Activated CD8-positive, alpha-beta memory T cell treated with anti-CD3 and anti-CD28 coated beads for 4 hours (primary cell): ENCODE measurements around the gene TXNDC11.

Source experiments
- DNase-seq, 2 donors: peaks; one replicate each; pipeline ENCODE4 v3.0.0-alpha.2; 2020; ENCODE audit warnings: low read depth in 2 of 2

The TXNDC11 gene

GRCh38 chr16:11658896-11659708 is 83.6 kb downstream of the TXNDC11 start:
- no peak for DNase-seq

- DNase-seq, result no peak
Measured at GRCh38 chr16:11657556-11657955, 85.1 kb downstream of the TXNDC11 start.

DNA sequence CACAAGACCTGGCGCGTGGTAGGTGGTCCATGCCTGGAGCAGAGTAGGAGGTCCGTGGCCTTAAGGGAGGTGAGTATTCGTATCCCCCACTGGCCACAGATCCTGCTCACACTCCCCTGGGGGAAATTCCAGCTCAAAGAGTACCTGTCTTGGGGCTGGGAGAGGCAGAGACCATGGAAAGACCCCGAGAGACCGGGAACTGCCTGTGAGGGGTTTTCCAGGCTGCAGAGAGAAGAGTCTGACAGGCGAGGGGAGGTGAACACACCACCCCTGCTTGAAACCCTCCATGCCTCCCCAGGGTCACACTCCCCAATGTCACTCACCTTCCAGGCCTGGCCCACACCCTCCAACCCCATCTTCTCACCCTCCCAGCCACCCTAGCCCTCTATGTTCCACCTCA is 87.0 kb downstream of the TXNDC11 start:
- no peak for DNase-seq

DNA sequence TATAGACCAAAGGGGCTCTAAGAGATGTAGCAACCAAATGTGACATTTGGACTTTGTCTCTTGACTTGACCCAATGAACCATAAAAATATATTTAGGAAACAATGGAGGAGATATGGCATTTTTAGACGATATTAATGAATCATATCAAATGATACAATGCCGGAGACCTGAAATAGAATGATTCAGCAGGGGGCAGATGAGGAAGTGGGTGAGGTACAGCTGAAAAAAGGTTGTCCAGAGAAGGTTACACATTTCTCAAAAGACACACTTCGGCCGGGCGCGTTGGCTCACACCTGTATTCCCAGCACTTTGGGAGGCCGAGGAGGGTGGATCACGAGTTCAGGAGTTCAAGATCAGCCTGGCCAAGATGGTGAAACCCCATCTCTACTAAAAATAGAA is 90.9 kb downstream of the TXNDC11 start:
- no peak for DNase-seq

- no peak for DNase-seq
Measured at GRCh38 chr16:11650641-11651591, 91.7 kb downstream of the TXNDC11 start.

GRCh38 chr16:11649276-11649675 is 93.4 kb downstream of the TXNDC11 start:
- DNase-seq, result no peak

DNA sequence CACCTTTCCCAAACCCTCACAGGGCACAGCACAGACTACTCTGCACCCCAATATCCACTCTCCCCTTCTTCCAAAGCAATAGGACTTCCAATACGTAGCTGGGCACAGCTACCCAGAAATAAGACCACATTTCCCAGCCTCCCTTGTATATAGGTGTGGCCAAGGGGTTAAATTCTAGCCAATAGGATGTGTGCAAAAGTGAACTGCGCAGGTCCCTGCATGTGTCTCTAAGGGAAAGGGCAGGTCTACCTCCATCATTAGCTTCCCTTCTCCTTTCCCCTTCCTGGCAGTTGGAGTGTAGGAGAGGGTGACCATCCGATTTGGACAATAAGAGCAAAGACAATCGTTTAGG is 99.9 kb downstream of the TXNDC11 start:
- DNase-seq, result no peak

GRCh38 chr16:11640987-11641817 is 101.5 kb downstream of the TXNDC11 start:
- no peak for DNase-seq

- DNase-seq, result no peak
Measured at GRCh38 chr16:11639925-11640899, 102.4 kb downstream of the TXNDC11 start.

DNA sequence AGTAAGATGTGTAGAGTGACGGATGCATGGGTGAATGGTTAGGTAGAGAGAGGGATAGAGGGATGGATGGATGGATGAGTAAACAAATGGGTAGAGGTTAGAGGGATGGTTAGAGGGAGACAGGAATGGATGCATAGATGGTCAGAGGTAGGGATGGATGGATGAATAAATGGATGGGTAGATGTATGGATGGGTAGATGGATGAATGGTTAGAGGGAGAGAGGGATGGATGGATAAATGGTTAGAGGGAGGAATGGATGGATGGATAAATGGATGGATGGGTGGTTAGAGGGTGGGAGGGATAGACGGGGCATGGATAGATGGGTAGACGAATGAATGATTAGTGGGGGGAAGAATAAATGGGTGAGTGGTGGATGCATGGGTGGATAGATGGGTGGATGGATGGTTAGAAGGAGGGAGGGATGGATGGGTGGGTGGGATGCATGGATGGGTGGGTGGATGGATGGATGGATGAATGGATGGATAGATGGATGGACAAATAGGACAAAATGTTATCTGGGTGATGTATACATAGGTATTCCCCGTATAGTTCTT is 103.6 kb downstream of the TXNDC11 start:
- no peak for DNase-seq

DNA sequence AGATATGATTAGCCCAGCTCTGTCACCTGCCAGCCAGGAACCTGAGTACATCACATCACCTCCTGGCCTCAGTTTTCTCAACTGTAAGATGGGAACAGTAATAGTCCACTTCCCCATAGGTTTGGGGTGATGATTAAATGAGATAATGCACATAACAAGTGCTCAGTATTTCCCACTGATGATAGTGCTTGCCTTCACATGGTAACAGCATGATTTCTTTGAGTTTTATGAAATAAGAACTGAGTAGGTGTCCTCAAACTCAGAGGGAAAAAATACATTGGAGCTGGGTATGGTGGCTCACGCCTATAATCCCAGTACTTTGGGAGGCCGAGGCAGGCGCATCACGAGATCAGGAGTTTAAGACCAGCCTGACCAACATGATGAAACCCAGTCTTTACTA is 104.5 kb downstream of the TXNDC11 start:
- DNase-seq, result no peak

GRCh38 chr16:11637320-11637719 is 105.3 kb downstream of the TXNDC11 start:
- no peak for DNase-seq

DNA sequence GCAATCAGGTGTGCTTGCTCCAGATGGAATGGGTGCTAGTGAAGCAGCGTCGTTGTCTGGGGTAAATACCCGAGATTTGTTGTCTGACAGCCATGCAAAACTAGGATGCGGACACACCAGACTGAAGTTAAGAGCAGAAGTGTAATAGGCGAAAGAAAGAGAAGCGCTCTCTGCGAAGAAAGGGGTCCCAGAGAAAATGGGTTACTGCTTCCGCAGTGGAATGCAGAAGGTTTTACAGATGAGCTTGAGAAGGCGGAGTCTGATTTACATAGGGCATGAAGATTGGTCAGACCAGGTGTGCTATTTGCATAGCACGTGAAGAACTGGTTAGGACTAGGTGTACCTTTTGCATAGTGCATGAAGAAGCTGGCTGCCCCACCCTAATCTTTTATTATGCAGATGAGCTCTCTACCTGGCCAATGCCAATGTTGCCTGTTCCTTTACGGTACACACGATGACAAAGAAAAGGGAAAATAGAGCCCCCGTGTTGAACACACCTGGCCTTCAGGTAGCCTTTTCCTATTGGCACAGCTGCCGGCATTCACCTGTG is 106.4 kb downstream of the TXNDC11 start:
- no peak for DNase-seq

- no peak for DNase-seq
Measured at GRCh38 chr16:11635679-11636171, 106.9 kb downstream of the TXNDC11 start.

DNA sequence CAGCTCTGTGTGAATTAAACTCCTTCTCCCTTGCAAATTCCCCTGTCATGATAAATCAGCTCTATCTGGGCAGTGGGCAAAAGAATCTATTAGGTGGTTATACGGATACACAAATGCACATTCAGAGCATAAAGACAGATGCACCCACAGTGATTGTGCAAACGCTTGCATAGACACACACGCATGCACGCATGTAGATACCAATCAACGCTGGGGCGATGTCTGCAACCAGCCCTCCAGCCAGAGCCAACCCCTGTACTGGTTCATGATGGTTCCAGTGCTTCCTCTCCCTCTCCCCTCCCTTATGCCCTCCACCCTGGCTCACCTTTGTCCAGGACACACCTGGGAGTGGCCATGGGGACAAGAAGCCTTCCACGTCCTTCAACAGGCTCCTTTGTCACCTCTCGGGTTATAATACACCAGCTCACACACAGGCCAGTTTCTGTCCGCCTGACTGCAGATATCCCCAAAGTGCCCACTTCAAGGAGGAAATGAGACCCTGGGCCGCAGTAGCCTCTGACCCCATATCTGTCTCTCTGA is 107.5 kb downstream of the TXNDC11 start:
- DNase-seq, result no peak

GRCh38 chr16:11634312-11634711 is 108.3 kb downstream of the TXNDC11 start:
- no peak for DNase-seq

DNA sequence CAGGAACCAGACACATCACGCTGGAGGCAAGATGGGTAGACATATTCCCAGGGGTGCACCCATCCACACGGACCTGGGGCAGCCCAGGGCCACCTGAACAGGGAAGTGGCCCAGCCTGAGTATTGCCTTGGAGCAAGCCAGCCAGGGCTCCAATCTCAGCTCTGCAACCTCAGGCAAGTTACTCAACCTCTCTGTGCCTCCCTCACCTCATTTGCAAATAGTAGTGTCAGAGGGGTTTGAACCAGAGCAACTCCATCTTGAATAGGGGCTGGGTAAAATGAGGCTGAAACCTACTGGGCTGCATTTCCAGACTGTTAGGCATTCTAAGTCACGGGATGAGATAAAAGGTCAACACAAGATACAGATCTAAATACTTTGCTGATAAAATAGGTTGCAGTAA is 109.5 kb downstream of the TXNDC11 start:
- no peak for DNase-seq

- DNase-seq, result no peak
Measured at GRCh38 chr16:11632455-11632939, 110.2 kb downstream of the TXNDC11 start.

DNA sequence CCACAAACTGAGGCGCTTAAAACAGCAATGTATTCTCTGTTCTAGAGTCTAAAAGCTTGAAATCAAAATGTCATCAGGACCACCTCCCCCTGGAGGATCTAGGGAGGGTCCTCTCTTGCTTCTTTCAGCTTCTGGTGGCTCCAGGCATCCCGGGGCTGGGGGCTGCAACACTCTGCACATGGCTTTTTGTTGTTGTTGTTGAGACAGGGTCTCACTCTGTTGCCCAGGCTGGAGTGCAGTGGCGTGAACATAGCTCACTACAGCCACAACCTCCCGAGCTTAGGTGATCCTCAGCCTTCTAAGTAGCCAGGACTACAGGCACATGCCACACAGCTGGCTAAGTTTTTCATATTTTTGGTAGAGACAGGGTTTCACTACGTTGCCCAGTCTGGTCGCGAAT is 111.4 kb downstream of the TXNDC11 start:
- DNase-seq, result no peak

- no peak for DNase-seq
Measured at GRCh38 chr16:11630768-11631056, 111.9 kb downstream of the TXNDC11 start.
